Glomerular endothelial cell (primary cell): Measurements from ENCODE around the gene CACNA1F. TPM values are rescaled to one million over a fixed set of nuclear protein-coding genes. Genes with fewer than 3 reads are reported as not detected.

Source experiments
- DNase-seq: peaks from one replicate; pipeline ENCODE4 v3.0.0-alpha.2; 2011; ENCODE audit warnings: low read depth, low spot score; ENCODE audit errors: extremely low read depth
- total RNA-seq: library from RNA; depleted of rRNA; stranded (reverse); fragments of >200 nt; gene quantifications from 2 replicates; pipeline ENCODE4 v1.2.3, GENCODE V29; 2015

CACNA1F gene
- total RNA-seq, 1 donor from 2014 or later, result under 0.01 TPM

DNA sequence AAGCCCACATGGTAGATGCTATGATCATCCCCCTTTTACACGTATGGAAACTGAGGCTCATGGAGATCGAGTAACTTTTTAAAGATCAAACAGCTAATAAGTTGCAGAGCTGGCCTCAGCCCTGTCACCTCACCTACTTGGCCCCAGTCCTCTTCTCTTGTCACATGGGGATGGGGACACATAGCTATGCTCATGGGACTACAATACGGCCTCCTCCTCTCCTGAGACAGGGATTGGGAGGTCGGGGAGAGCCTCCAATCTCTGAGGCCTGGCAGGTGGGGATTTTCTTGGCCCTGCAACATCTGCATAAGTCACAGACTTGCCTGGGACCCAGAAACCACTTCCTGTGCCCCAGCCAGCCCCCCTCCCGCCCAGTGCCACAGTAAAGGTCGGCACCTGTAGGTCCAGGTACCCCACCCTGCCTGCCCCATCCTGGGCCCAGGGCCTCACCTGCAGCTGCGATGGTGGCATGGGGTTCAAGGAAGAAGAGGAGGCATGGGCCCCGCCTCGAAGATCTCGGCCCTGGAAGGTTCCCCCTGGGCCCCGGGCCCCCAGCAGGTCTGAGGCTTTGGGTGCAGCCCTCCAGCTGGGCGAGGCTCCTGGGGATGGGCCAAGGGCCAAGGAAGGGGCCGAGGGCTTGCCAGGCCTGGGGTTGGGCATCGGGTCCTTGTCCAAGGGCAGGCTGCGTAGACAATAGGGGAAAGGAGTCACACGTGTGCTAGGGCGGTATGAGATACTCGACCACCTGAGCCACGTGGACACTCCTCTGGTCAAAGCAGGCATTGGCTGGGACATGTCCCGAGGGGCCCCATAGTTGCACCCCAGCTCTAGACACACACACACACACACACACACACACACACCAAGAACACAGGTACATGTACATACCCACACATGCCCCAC lies 25.0 kb upstream of the CACNA1F start:
- DNase-seq, result no peak

DNA sequence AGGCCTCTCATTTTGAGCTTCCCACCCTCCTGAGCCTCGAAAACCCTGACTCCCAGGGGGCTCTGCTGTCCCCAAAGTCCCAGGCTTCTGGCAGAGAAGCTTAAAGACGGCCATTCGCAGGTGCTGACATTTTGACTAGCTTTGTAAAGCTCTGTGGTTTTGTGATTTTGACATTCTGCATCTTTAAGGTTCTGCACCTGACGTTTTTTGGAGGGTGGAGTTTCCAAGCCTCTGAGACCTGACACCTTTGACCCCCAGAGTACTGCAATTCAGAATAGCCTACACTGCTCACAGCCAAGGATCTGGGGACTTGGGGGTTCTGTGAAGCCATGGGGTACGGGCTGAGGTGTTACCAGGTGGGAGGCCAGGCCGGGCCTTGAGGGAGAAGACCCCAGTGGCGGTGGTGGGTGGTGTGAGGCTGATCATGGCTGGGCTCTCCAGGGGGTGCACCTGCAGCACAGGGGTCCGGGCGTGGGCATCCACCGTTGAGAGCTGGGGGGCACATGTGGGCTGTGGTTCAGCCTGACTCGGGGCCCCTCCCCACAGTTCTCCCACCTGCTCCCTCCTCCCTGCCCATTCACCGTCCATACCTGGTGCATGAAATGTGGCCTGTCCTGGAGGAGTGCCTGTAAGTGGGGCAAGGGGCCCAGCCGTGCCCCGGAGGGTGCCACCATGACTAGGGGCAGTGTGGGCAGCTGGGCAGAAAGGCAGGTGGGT lies 24.1 kb upstream of the CACNA1F start:
- no peak for DNase-seq

DNA sequence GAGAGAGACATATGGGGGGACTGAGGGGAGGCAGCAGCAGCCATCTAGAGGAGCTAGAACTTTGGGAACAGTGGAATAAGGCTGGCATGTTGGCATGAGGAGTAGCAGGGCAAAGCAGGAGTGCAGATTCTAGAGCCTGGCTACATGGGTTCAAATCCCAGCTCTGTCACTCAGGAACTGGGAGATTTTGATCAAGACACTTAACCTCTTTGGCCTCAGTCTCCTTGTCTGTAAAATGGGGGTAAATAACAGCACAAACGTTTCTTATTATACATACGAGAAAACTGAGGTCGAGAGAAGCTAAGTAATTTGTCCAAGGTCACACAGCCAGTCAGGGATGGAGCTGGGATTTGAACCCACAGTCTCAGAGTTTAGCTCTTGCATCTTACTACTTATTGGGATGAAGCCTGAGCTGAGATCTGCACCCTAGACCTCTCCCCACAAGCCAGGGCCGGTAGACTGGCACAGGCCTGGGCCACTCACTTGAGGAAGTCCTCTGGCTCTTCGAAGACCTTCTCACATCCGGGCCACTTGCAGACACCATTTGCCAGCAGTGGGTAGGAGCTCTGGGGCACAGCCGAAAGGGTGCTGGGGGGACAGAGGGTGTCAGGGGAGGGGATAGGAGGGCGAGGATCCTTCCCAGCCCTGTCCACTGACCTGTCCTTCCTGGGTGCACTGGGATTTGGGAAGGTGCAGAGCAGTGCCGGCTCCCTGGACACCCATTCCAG lies 23.3 kb upstream of the CACNA1F start:
- no peak for DNase-seq

GRCh38 chrX:49254639-49255038 lies 21.5 kb upstream of the CACNA1F start:
- DNase-seq, result no peak

DNA sequence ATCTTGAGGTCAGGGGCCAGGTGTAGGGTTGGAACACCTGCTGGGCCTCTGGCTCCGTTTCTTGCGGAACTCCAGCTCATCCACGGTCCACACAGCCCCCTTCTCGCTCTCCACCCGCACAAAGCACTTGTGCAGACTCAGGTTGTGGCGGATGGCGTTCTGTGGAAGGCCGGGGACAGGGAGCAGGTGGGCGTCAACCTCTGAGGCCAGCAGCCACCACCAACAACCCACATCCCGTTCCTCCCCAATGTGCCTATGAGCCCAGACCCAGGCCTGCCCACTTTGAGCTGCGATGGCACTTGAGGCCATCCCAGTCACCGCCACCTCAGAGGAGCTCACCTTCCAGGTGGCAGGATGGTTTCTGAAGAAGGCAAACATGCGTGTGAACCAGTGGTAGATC lies 18.2 kb upstream of the CACNA1F start:
- DNase-seq, result no peak

- no peak for DNase-seq
Observed at GRCh38 chrX:49250578-49250977, 17.4 kb upstream of the CACNA1F start.

DNA sequence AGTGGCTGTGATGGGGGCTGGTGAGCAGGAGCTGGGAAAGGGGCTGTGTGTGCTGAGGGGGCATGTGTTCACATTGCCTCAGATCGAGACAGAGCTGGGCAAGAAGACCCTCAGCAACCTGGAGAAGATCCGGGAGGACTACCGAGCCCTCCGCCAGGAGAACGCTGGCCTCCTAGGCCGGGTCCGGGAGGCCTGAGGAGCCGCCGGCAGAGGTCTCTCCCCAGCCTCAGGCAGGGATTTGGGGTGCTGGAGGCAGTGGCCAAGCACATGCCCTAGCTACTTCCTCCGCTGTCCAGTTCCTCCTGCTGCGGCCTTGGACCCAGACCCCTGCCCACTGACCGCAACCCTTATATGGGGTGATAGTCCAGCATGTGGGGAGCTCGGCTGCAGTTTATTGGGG lies 16.9 kb upstream of the CACNA1F start:
- no peak for DNase-seq

GRCh38 chrX:49249616-49250015 lies 16.5 kb upstream of the CACNA1F start:
- DNase-seq, result no peak

GRCh38 chrX:49249071-49249470 lies 15.9 kb upstream of the CACNA1F start:
- no peak for DNase-seq

DNA sequence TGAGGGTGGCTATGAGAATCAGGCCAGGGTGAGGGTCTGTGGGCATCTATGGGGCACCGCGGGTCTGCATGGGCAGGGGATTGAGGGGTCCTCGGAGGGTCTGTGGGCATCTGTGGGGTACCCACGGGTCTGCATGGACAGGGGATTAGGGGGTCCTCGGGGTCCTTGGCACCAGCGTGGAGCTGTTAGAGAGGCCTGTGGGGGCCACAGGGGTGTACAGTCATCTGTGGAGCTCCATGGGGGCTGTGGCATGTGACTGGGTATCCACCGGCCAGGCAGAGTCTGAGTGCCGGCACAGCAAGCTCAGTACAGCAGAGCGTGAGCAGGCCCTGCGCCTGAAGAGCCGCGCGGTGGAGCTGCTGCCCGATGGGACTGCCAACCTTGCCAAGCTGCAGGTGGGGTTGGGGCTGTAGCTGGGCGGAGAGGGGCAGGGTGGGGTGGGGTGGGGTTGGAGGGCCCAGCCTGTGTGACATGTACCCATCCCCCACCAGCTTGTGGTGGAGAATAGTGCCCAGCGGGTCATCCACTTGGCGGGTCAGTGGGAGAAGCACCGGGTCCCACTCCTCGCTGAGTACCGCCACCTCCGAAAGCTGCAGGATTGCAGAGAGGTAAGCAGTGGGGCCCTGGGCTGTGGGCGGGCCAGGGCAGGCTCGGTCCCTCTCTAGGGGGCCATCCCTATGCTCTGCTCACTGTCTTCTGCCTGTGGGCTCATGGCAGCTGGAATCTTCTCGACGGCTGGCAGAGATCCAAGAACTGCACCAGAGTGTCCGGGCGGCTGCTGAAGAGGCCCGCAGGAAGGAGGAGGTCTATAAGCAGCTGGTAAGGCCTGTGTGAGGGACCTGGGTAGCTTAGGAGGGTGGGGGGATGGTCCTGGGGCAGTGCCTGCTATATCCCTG lies 15.0 kb upstream of the CACNA1F start:
- no peak for DNase-seq

GRCh38 chrX:49247346-49247745 lies 14.2 kb upstream of the CACNA1F start:
- no peak for DNase-seq

- no peak for DNase-seq
Observed at GRCh38 chrX:49246541-49246940, 13.4 kb upstream of the CACNA1F start.

DNA sequence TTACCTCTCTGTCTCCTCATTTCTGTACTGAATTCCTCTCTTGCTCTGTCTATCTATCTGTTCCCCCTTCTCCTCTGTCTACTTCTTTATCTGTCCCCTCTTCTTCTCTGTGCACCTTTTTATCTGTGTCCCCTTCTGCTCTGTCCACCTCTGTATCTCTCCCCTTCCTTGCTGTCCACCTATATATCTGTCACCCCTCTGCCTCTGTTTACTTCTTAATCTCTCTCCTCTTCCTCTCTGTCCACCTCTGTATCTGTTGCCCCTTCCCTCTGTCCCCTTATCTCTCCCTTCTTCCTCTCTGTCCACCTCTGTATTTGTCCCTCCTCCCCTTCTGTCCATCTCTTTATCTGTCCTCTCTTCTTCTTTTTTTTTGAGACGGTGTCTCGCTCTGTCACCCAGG lies 11.1 kb upstream of the CACNA1F start:
- no peak for DNase-seq

- no peak for DNase-seq
Observed at GRCh38 chrX:49243166-49243565, 10.0 kb upstream of the CACNA1F start.

GRCh38 chrX:49242545-49243066 lies 9.5 kb upstream of the CACNA1F start:
- DNase-seq, result no peak

GRCh38 chrX:49238735-49239134 lies 5.6 kb upstream of the CACNA1F start:
- DNase-seq, result no peak

DNA sequence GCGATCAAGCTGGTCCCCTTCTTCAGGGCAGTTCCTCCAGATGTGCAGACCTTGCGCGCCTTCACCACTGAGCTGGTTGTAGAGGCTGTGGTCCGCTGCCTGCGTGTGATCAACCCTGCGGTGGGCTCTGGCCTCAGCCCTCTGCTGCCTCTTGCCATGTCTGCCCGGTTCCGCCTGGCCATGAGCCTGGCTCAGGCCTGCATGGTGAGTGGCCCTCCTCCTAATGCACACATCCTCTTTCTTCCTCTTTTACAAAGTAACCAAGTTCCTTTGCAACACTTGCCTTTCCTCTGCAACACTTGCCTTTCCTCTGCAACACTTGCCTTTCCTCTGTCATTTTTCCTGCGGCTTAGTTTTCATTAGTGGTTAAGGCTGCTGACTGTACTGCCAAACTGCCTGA lies 3.9 kb upstream of the CACNA1F start:
- no peak for DNase-seq

DNA sequence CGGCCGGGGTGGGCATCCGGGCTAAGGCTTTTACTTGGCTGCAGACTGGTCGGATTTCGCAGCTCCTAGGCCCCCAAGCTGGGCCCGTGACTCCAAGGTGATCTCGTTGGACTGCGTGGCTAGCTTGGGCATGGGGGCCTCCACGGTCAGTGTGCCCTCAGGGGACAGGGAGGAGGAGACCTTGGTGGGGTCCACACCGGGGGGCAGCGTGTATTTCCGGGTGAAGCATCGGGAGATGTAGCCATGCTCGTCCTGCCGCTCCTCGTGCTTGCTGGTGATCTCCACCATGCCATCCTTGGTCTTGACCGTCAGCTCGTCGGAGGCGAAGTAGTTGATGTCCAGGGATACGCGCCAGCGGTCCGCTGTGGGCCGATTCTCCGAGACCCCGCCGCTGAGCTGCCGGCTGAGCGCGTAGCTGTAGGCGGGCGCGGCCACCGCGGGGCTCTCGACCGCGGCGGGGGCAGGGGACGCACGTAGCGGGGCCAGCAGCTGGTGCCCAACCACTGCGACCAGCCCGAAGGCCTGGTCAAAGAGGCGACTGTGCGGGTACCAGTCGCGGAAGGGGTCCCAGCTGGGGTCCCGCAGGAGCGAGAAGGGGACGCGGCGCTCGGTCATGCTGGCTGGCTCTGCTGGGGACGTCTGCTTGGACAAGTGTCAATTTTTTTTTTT lies 881 bp upstream of the CACNA1F start:
- no peak for DNase-seq

- no peak for DNase-seq
Observed at GRCh38 chrX:49232525-49232924, 615 bp downstream of the CACNA1F start.
